C4-2B (cell line): ENCODE measurements around the gene C8G.

Source experiments
- CTCF ChIP-seq: fragments of 450-650 bp; conservative IDR thresholded peaks from 2 replicates; pipeline ENCODE4 v1.5.1; 2017; ENCODE audit warnings: mild to moderate bottlenecking
- ZFX ChIP-seq: fragments of 450-650 bp; IDR thresholded peaks from 2 replicates; pipeline ENCODE4 v1.6.1; 2017

- TF ChIP-seq CTCF (no peak), ZFX (no peak)
Observed at GRCh38 chr9:136922540-136922939, 22.5 kb upstream of the C8G start.
